Measurements from ENCODE around the gene SLC10A4. TPM values are rescaled to one million over a fixed set of nuclear protein-coding genes. Genes with fewer than 3 reads are reported as not detected.

The SLC10A4 gene
- total and polyA plus RNA-seq, 2 of the 4 experiments (the other 2 are of a cell fraction), result not detected

GRCh38 chr4:48478273-48478672, 4.9 kb upstream of the SLC10A4 start:
- no peak overlapping the region for H3K9ac ChIP-seq (ENCODE audit: low read depth, low read length)
- no peak overlapping the region for H2AK9ac ChIP-seq (replicated peaks; ENCODE audit: low read depth, low read length, poor library complexity)
- no peak overlapping the region for H2BK20ac ChIP-seq (ENCODE audit: low read depth, low read length)
- no peak overlapping the region for H3K4me3 ChIP-seq (ENCODE audit: insufficient read depth, low read depth, low read length)
- dilution Hi-C loops (cut with HindIII; ENCODE audit: low sequenced_read_pairs, unreplicated experiment) (no loop called here), in situ Hi-C loops (cut with MboI; ENCODE audit: low sequenced_read_pairs) (loop anchor here (25.0 kb wide), 1 partner anchor 91 kb away; no protein-coding TSS in a partner anchor), intact Hi-C loops (cut with micrococcal nuclease) (no loop called here)
- no peak overlapping the region for H3K27ac ChIP-seq (ENCODE audit: insufficient read depth, low read length)
- peaks cover 29% of the 10 kb centered on the region for H3K27me3 ChIP-seq (ENCODE audit: control insufficient read depth, insufficient read depth, low read length)
- no peak for ATAC-seq (ENCODE audit: low read depth)
- no peak overlapping the region for H3K4ac ChIP-seq (ENCODE audit: low read depth, low read length)
- no peak overlapping the region for H3K14ac ChIP-seq (replicated peaks; ENCODE audit: low read depth, low read length)
- CTCF ChIA-PET, result no interaction called here
- peaks cover 3% of the 10 kb centered on the region; the same call in 1 of the 2 replicates for H3K9me3 ChIP-seq (ENCODE audit: control insufficient read depth, insufficient read depth, low read length)
- no peaks in the 10 kb centered on the region for H3K36me3 ChIP-seq (ENCODE audit: control insufficient read depth, insufficient read depth, low read length)
- H2BK5ac ChIP-seq (ENCODE audit: low read depth, low read length, poor library complexity, severe bottlenecking), result no peak overlapping the region
- WGBS, 2 experiments (ENCODE audit: extremely low coverage in 2 of 2, insufficient read length in 1 of 2), result no CpG with 5 or more reads among the region's 2 CpGs
- H3K9me1 ChIP-seq (ENCODE audit: insufficient read depth, low read length), result no peaks in the 10 kb centered on the region
- H3K4me2 ChIP-seq (ENCODE audit: low read depth, low read length), result no peak overlapping the region
- H3K18ac ChIP-seq (ENCODE audit: low read depth, low read length), result no peak overlapping the region
- POLR2A ChIA-PET (ENCODE audit: unreplicated experiment), result no interaction called here
- no peaks in the 10 kb centered on the region for H3K4me1 ChIP-seq (ENCODE audit: control insufficient read depth, insufficient read depth, low read length)
- BruUV-seq (replicated peaks), result no TSS peak
- no peak overlapping the region for H3K23ac ChIP-seq (ENCODE audit: low read depth, low read length)
- no peak overlapping the region for H2AFZ ChIP-seq (replicated peaks; ENCODE audit: low read length, poor library complexity)
- H4K5ac ChIP-seq (ENCODE audit: low read depth, low read length), result no peak overlapping the region
- no peak overlapping the region for H2BK120ac ChIP-seq (ENCODE audit: low read depth, low read length)
- no peak overlapping the region for H4K8ac ChIP-seq (ENCODE audit: low read depth in 2 of 2, low read length in 2 of 2)
- no peaks in the 10 kb centered on the region for H4K20me1 ChIP-seq (ENCODE audit: insufficient read depth, low read length)
- no peaks in the 10 kb centered on the region for H3K79me1 ChIP-seq (ENCODE audit: low read depth in 1 of 2, low read length in 2 of 2)
- TF ChIP-seq CHD1 (IDR thresholded peaks at IDR 0.05; ENCODE audit: low read depth, low read length) (no peak), FOS (IDR thresholded peaks at IDR 0.05; ENCODE audit: low read depth, low read length) (no peak), CEBPB (IDR thresholded peaks at IDR 0.05; ENCODE audit: low read depth, low read length) (no peak), RFX5 (IDR thresholded peaks at IDR 0.05; ENCODE audit: low read depth, low read length) (no peak), RAD21 (IDR thresholded peaks at IDR 0.05; ENCODE audit: low read length) (no peak), NFE2L2 (IDR thresholded peaks at IDR 0.05; ENCODE audit: low read depth, low read length) (no peak), MXI1 (IDR thresholded peaks at IDR 0.05; ENCODE audit: borderline replicate concordance, low read depth, low read length) (no peak), USF2 (IDR thresholded peaks at IDR 0.05; ENCODE audit: low read depth, low read length) (no peak), CTCF (conservative IDR thresholded peaks at IDR 0.05; ENCODE audit: low read depth, low read length) (no peak), MAFK (IDR thresholded peaks at IDR 0.05; ENCODE audit: low read depth, low read length) (no peak)
- no peak for DNase-seq
- no peak overlapping the region for H4K91ac ChIP-seq (ENCODE audit: insufficient read depth, low read depth, low read length)
- no peak overlapping the region for H2BK15ac ChIP-seq (ENCODE audit: low read depth, low read length)
- no peak overlapping the region for H2AK5ac ChIP-seq (ENCODE audit: low read depth, low read length)
- no peak overlapping the region for H3K56ac ChIP-seq (ENCODE audit: extremely low read depth, insufficient read depth, low read length)
